Liver (tissue), 9 donors: ENCODE results near the gene ADAMTS14. TPM values are rescaled to one million over a fixed set of nuclear protein-coding genes. Genes with fewer than 3 reads are reported as not detected.

Source experiments
- DNase-seq: peaks from one replicate; pipeline ENCODE4 v3.0.0-alpha.2; 2017; ENCODE audit warnings: low spot score
- H3K27ac ChIP-seq, 2 donors: one replicate each; pipeline ENCODE4 v1.7.0; 2013; ENCODE audit warnings: inconsistent platforms in 2 of 2, low read length in 2 of 2, control low read depth in 1 of 2, low read depth in 1 of 2, mild to moderate bottlenecking in 1 of 2
- H3K27me3 ChIP-seq, 4 donors: one replicate each; pipeline versions ENCODE4 v1.6.1 to v1.7.0; 2013; ENCODE audit warnings: low read length in 3 of 4, inconsistent platforms in 1 of 4, mild to moderate bottlenecking in 1 of 4, moderate library complexity in 1 of 4; ENCODE audit not compliant: control insufficient read depth in 4 of 4, insufficient read depth in 4 of 4
- H3K36me3 ChIP-seq, 4 donors: one replicate each; pipeline versions ENCODE4 v1.6.1 to v1.7.0; 2013; ENCODE audit warnings: low read length in 3 of 4, mild to moderate bottlenecking in 3 of 4, low read depth in 1 of 4, moderate library complexity in 1 of 4; ENCODE audit not compliant: control insufficient read depth in 4 of 4, insufficient read depth in 3 of 4
- H3K4me1 ChIP-seq, 4 donors: one replicate each; pipeline versions ENCODE4 v1.6.1 to v1.7.0; 2013; ENCODE audit warnings: low read length in 3 of 4, mild to moderate bottlenecking in 3 of 4, moderate library complexity in 1 of 4; ENCODE audit not compliant: control insufficient read depth in 4 of 4, insufficient read depth in 4 of 4
- H3K4me3 ChIP-seq, 3 donors: one replicate each; pipeline versions ENCODE4 v1.6.1 to v1.7.0; 2013; ENCODE audit warnings: low read length in 3 of 3, control low read depth in 1 of 3, low read depth in 1 of 3, mild to moderate bottlenecking in 1 of 3
- H3K9ac ChIP-seq, 2 donors: one replicate each; pipeline ENCODE4 v1.7.0; 2013; ENCODE audit warnings: low read length in 2 of 2, mild to moderate bottlenecking in 2 of 2, moderate library complexity in 2 of 2, control low read depth in 1 of 2, low read depth in 1 of 2
- H3K9me3 ChIP-seq, 4 donors: one replicate each; pipeline versions ENCODE4 v1.6.1 to v1.7.0; 2013; ENCODE audit warnings: low read length in 3 of 4; ENCODE audit not compliant: control insufficient read depth in 4 of 4
- ATF3 ChIP-seq: IDR thresholded peaks from 2 replicates; pipeline ENCODE4 v1.6.1; 2016; ENCODE audit warnings: antibody characterized with exemption
- EGR1 ChIP-seq, 2 donors: IDR thresholded peaks; 2 replicates each; pipeline ENCODE4 v1.6.1; 2016 to 2018; ENCODE audit warnings: antibody characterized with exemption in 2 of 2, low read depth in 2 of 2
- FOXA1 ChIP-seq: IDR thresholded peaks from 2 replicates; pipeline ENCODE4 v1.6.1; 2016; ENCODE audit warnings: antibody characterized with exemption
- FOXA2 ChIP-seq: IDR thresholded peaks from 2 replicates; pipeline ENCODE4 v1.6.1; 2016; ENCODE audit warnings: antibody characterized with exemption
- GABPA ChIP-seq, 2 donors: IDR thresholded peaks in 1 of 2; conservative IDR thresholded peaks in 1 of 2; 2 replicates each; pipeline ENCODE4 v1.6.1; 2016; ENCODE audit warnings: antibody characterized with exemption in 2 of 2, mild to moderate bottlenecking in 1 of 2, moderate library complexity in 1 of 2
- HNF4A ChIP-seq, 2 donors: conservative IDR thresholded peaks; 2 replicates each; pipeline ENCODE4 v1.6.1; 2016; ENCODE audit warnings: antibody characterized with exemption in 2 of 2, mild to moderate bottlenecking in 2 of 2
- JUND ChIP-seq, 2 donors: IDR thresholded peaks; 2 replicates each; pipeline ENCODE4 v1.6.1; 2016; ENCODE audit warnings: antibody characterized with exemption in 2 of 2
- MAX ChIP-seq: IDR thresholded peaks from 2 replicates; pipeline ENCODE4 v1.6.1; 2016; ENCODE audit warnings: antibody characterized with exemption
- NR2F2 ChIP-seq: IDR thresholded peaks from 2 replicates; pipeline ENCODE4 v1.6.1; 2016; ENCODE audit warnings: antibody characterized with exemption
- RAD21 ChIP-seq, 2 donors: IDR thresholded peaks; 2 replicates each; pipeline ENCODE4 v1.6.1; 2016; ENCODE audit warnings: antibody characterized with exemption in 2 of 2, mild to moderate bottlenecking in 2 of 2
- REST ChIP-seq: IDR thresholded peaks from 2 replicates; pipeline ENCODE4 v1.6.1; 2016; ENCODE audit warnings: antibody characterized with exemption, mild to moderate bottlenecking
- RXRA ChIP-seq, 2 donors: IDR thresholded peaks; 2 replicates each; pipeline ENCODE4 v1.6.1; 2017 to 2018; ENCODE audit warnings: antibody characterized with exemption in 2 of 2, mild to moderate bottlenecking in 1 of 2
- SP1 ChIP-seq: IDR thresholded peaks from 2 replicates; pipeline ENCODE4 v1.6.1; 2018; ENCODE audit warnings: antibody characterized with exemption, mild to moderate bottlenecking
- TAF1 ChIP-seq: conservative IDR thresholded peaks from 2 replicates; pipeline ENCODE4 v1.6.1; 2016; ENCODE audit warnings: antibody characterized with exemption, mild to moderate bottlenecking
- YY1 ChIP-seq: IDR thresholded peaks from 2 replicates; pipeline ENCODE4 v1.6.1; 2016; ENCODE audit warnings: antibody characterized with exemption, mild to moderate bottlenecking
- ZBTB33 ChIP-seq: IDR thresholded peaks from 2 replicates; pipeline ENCODE4 v1.6.1; 2016; ENCODE audit warnings: antibody characterized with exemption
- WGBS: extraction: QIAGEN DNeasy Blood & Tissue Kit; methylation state at CpG from one replicate; pipeline ENCODE4 v1.1.7; 2013; 5-methylcytosine and 5-hydroxymethylcytosine counted together
- polyA plus RNA-seq, 2 donors: library from polyadenylated mRNA; stranded (reverse) in 1 of 2; unstranded in 1 of 2; fragments of 200-250 nt in 1 of 2; fragments of >200 nt in 1 of 2; fragmentation: Nextera tagmentation in 1 of 2; extraction: Ambion mirVana in 1 of 2; gene quantifications; one replicate each; pipeline versions ENCODE4 v1.2.1 to v1.2.3, GENCODE V29; 2013 to 2015
- total RNA-seq, 2 donors: library from RNA; depleted of rRNA; stranded (reverse); fragments of >200 nt; gene quantifications; one replicate each; pipeline ENCODE4 v1.2.3, GENCODE V29; 2014
- donor health status: healthy.
- donor health status: healthy.
- donor health status: healthy.
- donor health status: healthy.
- donor health status: healthy.

ADAMTS14 gene
- total and polyA plus RNA-seq, 4 donors: 0.09 to 0.33 (median 0.13) TPM

- TF ChIP-seq RXRA (IDR thresholded peaks at IDR 0.05): no peak
- TF ChIP-seq YY1: no peak
- TF ChIP-seq ATF3: no peak
- Histone ChIP-seq H3K36me3 (no peaks in the 10 kb centered on the region), H3K9me3 (no peaks in the 10 kb centered on the region), H3K27ac (no peak overlapping the region), H3K4me1 (no peaks in the 10 kb centered on the region), H3K27me3 (no peaks in the 10 kb centered on the region), H3K9ac (no peak overlapping the region), H3K4me3 (no peak overlapping the region)
- DNase-seq: no peak
- WGBS: 97% methylated on average over 3 of the region's 3 CpGs
Observed at GRCh38 chr10:70748305-70748704, 76.0 kb downstream of the ADAMTS14 start.

- no peaks in the 10 kb centered on the region for H3K4me1 ChIP-seq
- no peak for DNase-seq
- H3K27ac ChIP-seq: no peak overlapping the region
- no peak overlapping the region for H3K9ac ChIP-seq
- TF ChIP-seq RXRA (IDR thresholded peaks at IDR 0.05) (no peak), REST (no peak), SP1 (no peak), TAF1 (no peak), ATF3 (no peak), YY1 (no peak), MAX (no peak), ZBTB33 (no peak), FOXA1 (no peak), RAD21 (IDR thresholded peaks at IDR 0.05) (no peak), JUND (IDR thresholded peaks at IDR 0.05) (no peak), NR2F2 (no peak), GABPA (IDR thresholded peaks at IDR 0.05 in 1 of 2, conservative IDR thresholded peaks at IDR 0.05 in 1 of 2) (no peak), HNF4A (conservative IDR thresholded peaks at IDR 0.05) (no peak), FOXA2 (no peak), EGR1 (IDR thresholded peaks at IDR 0.05; ENCODE audit: low read depth in 2 of 2) (no peak)
- H3K9me3 ChIP-seq: no peaks in the 10 kb centered on the region
- H3K36me3 ChIP-seq: no peaks in the 10 kb centered on the region
- 94% methylated on average over 10 of the region's 10 CpGs for WGBS
- H3K27me3 ChIP-seq: no peaks in the 10 kb centered on the region
- H3K4me3 ChIP-seq: no peak overlapping the region
Observed at GRCh38 chr10:70748801-70749573, 76.7 kb downstream of the ADAMTS14 start.
